NCI-H2196 treated with DMSO at 0.1 percent for 48 hours (cell line): ENCODE results near the gene OSER1.
"Not testable (repeated sequence)": the region's sequence is repeated elsewhere in the genome, so short reads cannot be mapped to it uniquely, and the experiment has no call there.

Experiments used
- DNase-seq: peaks from one replicate; lab custom pipeline; 2025; ENCODE audit not compliant: unreplicated experiment; lab: John Stamatoyannopoulos, UW

The OSER1 gene

DNA sequence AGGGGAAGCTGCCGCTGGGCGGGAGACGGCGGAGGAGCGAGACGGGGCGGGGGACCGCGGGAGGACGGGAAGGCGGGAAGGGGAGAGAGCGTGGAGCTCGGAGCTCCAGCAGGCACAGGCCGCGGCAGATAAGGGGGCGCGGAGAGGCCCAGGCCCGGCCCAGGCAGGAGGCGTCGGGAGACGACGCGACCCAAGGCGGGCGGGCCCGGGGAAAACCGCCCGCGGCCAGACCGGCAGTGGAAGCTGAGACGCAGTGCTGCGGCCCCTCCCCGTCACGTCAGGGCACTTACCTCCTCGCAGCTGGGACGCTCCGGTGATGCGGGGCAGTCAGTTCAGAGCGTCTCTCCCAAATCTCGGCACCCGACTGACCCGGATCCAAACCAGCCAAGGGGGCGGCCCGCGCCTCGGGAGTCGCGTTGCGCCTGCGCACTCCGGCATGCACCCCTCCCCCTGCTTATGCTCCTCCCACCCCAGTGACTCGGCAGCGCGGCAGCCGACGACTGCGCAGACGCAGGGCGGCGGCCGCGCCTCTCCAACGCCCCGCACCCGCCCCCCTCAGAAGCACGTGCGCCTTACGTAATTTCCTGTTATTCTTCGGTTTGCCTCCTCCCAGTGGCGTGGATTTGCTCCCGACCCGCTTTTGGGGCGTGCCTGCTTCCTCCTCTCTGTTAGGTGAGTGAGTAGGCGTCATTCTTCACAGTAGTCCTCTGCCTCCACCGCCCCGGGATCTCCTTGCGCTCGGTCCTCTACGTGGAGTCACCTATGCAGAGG lies at the start of gene OSER1:
Gene OSER1 (minus strand): TSS at position 366 of the 771 bp plus-strand sequence. CDS start 3,814 bp downstream, outside the sequence.
- peak; percentile 92 for DNase-seq

DNA sequence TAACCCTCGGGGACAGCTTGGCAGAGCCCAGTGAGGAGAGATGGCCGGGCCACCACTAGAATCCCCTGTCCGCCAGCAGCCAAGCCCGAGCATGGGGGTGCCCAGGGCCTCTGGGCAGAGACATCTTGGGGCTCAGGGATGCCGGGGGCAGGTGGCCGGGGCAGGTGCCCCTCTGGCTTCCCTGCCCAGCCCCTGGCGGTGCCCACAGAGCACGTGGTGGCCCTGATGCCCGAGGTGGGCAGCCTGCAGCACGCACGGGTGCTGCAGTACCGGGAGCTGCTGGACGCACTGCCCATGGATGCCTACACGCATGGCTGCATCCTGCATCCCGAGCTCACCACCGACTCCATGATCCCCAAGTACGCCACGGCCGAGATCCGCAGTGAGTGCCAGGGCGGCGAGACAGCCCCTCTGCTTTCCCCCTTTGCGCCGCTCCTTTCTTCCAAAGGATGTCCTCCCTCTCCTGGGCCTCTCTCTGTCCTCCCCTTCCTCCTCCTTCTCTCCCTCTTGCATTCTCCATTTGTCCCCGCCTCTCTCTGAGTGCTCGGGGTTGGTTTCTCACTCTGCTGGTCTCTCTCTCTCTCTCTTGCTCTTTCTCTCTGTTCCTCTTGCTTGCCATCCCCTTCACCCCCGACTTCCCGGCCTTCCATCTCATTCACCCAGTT lies 47.8 kb upstream of the OSER1 start:
- no peak for DNase-seq

DNA sequence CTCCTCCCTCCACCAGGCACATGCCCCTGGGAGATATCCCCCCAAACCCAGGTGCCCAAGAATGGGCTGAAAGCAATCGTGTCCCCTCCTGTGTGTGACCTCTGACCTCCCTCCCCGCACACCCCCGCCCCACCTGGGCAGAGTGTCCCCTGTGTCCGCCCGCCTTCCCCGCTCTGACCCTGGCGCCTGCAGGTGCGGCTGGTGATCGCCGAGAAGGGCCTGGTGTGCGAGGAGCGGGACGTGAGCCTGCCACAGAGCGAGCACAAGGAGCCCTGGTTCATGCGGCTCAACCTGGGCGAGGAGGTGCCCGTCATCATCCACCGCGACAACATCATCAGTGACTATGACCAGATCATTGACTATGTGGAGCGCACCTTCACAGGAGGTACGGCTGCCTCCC lies 46.4 kb upstream of the OSER1 start:
- no peak for DNase-seq

DNA sequence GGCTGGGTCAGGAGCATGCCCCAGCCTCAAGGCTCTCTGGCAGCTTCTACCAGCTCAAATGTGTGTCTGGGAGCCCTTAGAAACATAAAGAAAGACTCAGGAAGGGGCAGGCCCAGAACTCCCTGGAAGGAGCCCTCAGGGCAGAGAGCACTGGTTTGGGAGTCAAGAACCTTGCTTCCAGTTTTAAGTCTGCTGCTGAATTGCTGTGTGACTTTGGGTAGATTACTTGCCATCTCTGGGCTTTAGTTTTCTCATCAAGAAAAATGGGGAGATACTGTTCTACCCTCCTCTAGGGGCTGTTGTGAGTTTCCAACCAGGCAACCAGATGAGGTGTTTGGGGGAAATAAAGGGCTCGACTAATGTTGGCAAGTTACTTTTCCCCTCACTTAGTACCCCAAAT lies 45.4 kb upstream of the OSER1 start:
- no peak for DNase-seq

DNA sequence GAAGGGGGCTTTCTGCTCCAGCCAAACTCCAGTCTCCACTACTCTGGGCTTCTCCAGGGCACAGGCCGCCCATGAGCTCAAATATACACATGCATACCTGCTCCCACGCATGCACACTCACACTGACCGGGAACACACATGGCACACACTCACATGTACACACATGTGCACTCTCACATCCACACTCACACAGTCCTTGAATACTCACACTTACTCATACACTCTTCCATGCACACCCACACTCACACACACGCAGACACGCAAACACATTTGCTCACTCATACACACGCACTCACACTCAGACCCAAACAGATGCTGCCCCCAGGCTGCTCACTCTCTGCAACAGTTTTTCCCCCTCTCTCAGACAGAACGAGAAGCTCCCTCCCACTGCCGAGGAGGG lies 43.5 kb upstream of the OSER1 start:
- no peak for DNase-seq

DNA sequence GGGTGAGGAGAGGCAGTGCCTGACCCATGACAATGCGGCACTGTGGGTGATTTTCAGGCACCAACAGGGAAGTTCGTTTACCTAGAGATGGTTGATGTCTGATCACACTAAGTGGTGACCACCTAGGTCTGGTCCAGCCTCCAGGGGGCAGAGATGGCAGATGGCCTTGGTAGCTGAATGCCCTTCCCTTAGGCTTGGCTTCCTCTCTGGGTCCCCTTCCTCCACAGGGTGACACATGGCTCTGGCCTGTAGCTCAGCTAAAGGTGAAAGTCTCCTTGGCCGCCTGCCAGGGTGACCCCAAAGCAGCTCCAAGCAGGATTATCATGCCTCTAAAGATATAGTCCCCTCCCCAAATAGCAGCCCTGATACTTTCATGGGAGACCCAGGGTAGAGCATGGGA lies 43.0 kb upstream of the OSER1 start:
- DNase-seq, result no peak

DNA sequence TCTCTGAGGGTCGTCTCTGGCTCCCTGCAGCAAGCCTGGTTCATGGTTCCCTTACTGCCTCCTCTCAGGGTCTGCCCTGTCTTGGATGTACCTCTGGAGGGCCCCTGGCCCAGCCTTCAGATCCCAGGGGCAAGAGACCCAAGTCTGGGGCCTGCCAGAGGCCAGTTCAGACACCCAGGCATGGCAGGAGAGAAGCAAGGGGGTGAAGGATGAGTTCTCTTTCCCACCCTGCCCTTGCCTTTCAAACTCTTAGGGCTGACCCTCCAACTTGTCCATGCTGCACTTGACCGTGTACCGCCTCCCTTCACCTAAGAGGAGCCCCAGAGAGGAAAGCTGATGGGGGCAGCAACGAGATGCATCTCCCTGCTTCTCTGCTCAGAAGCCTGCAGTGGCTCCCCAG lies 40.7 kb upstream of the OSER1 start:
- no peak for DNase-seq

DNA sequence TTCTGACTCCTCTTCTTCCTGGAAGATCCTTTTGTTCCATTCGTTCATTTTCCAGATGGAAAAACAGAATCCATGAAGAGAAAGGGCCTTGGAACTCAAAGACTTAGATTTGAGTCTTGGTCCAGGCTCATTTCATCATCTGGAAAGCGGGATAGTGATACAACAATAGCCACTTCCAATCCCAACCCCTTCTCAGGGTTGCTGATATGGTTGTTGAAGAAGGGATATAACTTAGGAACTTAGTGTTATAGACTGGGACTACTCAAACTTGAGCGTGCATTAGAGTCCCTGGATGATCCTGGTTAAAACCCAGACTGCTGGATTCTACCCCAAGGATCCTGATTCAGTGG lies 37.8 kb upstream of the OSER1 start:
- DNase-seq, result no peak

DNA sequence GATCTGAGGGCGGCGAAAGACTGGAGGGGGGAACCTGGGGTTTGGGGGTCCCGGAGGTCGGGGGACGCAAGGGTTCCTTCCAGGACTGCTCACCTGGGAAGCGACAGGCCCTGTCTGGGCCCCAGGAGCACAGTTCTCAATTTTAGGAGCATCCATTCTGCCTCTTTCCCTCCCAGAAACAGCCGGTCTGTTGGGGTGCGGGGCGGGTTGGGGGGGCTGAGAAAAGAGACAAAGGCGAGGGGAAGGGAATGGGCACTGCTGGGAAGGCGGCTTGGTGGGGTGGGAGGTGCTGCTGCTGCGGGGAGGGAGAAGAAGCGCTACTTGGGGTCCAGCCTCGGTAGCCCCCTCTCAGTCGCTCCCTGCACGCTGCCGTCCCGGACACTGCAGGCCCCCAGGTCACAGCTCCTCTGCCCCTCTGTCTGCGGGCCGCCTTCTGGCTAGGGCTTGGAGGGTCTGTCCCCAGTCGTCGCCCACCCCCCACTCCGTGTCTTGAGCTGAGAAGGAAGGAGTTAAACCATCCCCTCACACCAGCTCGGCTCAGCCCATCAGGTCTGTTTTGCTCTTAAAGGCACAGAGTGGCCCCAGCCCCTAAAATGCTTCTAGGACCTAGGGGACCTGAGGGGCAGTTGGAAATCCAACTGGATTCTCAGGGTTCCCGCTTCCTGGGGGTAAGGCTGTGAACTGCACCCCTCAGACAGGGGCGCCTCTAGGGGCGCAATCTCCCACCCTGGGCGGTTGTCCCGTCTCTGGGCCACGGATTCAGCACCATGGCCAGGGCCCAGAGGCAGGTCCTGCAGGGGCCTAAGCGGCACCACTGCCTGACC lies 37.2 kb upstream of the OSER1 start:
- no peak for DNase-seq

DNA sequence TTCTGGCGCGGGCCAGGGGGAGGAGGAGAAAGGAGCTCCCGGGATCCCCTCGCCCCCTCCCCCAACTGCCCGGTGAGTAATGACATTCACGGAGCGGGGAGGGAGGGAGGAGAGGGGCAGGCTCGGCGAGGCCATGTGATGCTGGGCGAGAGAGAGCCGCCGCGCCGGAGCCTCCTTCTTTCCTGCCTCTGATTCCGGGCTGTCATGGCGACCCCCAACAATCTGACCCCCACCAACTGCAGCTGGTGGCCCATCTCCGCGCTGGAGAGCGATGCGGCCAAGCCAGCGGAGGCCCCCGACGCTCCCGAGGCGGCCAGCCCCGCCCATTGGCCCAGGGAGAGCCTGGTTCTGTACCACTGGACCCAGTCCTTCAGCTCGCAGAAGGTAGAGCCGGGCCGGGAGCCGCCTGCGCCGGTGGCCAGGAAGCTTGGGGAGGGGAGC lies 36.6 kb upstream of the OSER1 start, which contains the start of gene GDAP1L1:
Gene GDAP1L1 (plus strand): TSS at position 178 of the 441 bp plus-strand sequence. CDS start 27 bp downstream, at position 205.
- DNase-seq, result no peak

DNA sequence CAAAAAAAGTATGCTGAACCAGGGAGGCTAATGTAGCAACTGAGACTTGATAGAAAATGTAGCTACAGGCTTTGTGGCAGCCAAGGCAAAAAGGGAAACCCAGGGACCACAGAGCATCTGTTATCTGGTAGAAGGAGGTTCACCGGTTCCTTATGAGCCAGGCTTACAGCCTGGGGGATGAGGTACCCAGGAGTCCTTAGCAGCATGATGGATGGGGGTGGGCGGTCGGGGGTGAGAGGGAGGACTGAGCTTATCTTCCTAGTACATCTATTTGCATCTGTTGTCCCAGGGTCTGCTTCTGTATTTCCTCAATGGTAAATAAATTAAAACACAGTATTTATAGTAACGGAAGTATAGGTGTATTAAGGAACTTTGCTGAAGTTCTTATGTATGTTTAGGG lies 35.4 kb upstream of the OSER1 start:
- DNase-seq, result no peak

DNA sequence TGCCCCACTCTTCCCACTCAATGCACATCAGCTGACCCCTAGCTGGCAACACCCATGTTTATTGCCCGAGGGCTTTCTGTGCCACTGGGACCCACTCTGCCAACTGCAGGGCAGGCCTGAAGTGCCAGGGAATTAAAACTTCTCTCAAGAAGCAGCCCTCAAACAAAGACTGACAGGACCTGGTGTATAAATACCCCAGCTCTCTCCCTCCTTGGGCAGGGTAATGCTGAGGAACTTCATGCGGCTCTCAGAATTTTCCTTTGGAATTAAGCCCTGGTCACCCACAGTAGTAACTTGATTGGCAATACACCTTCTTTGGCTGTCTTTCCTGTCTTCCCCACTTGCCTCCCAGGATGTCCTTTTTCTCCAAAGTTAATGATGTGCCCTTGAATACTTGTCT lies 31.2 kb upstream of the OSER1 start:
- no peak for DNase-seq

DNA sequence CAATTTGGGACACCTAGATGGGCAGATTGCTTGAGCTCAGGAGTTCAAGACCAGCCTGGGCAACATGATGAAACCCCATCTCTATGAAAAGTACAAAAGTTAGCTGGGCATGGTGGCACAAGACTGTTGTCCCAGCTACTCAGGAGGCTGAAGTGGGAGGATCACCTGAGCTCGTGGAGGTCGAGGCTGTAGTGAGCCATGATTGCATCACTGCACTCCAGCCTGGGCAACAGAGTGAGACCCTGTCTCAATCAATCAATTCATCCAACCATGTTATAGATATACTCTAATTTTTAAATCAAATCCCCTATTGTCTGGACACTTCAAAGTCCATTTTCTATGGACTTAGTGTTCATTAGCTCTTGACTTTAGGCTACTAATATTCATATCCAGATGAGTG lies 26.3 kb upstream of the OSER1 start:
- DNase-seq, result not testable (repeated sequence)

DNA sequence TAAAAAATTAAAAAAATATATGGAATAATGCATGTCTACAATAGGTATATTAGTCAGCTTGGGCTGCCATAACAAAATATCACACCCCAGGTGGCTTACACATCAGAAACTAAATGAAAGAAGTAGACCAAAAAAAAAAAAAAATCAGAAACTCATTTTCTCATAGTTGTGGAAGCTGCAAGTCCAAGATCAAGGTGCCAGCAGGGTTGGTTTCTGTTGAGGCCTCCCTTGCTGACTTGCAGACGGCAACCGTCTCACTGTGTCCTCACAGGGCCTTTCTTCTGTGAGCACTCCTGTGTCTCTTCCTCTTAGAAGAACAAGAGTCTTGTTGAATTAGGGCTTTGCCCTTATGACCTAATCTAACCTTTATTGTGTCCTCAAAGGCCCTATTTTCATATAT lies 25.1 kb upstream of the OSER1 start:
- no peak for DNase-seq

DNA sequence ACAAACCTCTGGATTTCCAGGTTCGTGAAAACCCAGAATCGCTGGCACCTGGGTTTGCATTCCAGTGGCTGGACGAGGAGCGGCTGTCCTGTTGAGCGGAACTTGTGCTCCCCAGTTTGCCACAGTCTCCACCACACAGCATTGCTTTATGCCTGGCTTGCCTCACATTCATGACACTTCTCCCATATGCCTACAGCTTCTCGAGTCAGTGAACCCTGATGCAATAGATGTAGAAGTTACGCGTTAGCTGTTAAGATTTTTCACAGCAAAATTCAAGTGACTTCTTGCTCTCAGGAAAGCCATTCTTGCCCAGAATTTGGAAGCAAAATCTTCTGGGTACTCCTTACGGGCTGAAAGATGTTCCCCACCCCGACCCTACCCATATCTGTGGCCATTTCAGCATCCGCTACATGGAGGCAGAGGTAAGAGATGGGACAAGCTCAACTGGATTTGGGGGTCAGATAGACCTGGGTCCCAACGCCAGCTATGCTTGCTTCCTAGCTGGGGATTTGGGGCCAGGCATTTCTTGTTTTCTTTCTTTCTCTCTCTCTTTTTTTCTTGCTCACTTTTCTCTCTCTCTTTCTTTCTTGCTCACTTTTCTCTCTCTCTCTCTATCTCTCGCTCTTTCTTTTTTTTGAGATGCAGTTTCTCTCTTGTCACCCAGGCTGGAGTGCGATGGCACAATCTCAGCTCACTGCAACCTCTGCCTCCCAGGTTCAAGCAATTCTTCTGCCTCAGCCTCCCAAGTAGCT lies 24.2 kb upstream of the OSER1 start:
- no peak for DNase-seq

DNA sequence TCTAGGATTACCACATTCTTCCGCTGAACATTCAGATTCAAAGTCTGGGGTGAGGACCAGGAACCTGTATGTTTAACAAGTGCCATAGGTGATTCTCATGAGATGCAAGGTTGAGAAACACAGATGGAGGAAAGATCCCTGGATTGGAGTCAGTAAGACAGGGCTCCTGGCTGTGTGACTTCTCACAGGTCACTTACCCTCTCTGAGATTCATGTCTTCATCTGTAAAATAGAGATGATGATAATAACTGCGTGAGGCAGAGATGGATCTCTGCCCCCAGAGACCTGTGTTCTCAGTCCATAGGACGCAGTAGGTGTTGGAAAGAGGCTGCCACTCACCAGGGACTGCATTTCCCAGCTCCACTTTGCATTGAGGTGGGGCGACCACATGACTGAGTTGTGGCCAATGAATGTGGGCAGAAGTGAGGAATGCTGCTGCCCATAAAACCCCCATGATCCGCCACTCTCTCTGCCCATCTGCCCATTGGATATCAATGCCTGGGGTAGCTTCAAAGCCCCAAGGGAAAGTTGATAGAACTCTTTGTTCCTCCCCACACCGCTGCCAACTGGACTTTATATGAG lies 23.0 kb upstream of the OSER1 start:
- DNase-seq, result no peak

DNA sequence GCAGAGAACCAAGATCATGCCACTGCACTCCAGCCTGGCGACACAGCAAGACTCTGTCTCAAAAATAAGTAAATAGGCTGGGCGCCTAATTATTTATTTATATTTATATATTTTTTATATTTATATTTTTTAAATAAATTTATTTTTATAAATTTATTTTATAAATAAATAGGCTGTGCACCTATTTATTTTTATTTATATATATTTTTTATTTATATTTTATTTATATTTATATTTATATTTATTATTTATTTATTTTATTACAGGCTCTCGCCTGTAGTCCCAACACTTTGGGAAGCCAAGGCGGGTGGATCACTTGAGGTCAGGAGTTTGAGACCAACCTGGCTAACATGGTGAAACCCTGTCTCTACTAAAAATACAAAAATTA lies 21.9 kb upstream of the OSER1 start:
- not testable (repeated sequence) for DNase-seq

DNA sequence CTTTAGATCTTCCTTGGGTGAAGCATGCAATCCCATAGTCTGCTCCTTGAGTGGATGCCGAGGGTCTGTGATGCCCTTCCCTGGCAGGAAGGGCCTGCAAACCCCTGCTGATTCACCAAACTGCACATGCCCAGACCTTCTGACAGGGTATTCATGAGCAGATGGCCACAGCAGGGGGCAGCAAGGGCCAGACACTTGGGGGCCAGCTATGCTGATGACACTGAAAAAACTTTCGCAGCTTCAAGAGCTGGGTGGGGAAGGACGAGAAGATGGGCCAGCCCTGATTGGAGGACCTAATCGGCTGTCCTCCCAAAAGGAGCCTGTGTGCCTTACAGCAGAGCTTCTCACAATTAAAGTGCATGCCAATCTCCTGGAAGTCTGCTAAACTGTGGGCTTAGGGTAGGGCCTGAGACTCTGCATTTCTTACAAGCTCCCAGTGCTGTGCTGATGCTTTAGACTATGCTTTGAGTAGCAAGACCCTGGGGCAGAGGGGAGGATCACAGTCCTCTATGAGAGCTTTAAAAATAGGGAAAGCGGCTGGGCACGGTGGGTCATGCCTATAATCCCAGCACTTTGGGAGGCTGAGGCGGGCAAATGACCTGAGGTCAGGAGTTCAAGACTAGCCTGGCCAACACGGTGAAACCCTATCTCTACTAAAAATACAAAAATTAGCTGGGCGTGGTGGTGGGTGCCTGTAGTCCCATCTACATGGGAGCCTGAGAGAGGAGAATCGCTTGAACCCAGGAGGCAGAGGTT lies 21.3 kb upstream of the OSER1 start:
- no peak for DNase-seq

DNA sequence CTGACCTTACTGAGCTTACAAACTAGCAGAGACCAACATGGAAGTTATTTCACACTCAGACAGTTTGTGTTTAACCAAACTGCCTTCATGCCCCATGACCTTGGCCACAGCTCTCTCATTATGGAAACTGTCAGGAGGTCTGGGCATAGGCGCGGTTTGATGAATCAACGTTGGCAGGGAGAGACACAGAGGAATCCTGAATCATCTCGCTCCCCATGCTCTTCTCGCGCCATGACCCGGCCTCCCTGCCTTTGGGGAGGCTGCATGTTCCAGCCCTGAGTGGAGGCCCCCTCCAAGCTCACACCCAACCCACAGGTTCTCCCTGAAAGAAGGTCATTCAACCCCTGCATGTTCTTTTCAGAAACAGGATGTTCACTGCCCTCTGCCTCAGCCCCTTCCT lies 20.6 kb upstream of the OSER1 start:
- DNase-seq, result no peak
